Measurements from ENCODE around the gene ATXN7.

Gene ATXN7

DNA sequence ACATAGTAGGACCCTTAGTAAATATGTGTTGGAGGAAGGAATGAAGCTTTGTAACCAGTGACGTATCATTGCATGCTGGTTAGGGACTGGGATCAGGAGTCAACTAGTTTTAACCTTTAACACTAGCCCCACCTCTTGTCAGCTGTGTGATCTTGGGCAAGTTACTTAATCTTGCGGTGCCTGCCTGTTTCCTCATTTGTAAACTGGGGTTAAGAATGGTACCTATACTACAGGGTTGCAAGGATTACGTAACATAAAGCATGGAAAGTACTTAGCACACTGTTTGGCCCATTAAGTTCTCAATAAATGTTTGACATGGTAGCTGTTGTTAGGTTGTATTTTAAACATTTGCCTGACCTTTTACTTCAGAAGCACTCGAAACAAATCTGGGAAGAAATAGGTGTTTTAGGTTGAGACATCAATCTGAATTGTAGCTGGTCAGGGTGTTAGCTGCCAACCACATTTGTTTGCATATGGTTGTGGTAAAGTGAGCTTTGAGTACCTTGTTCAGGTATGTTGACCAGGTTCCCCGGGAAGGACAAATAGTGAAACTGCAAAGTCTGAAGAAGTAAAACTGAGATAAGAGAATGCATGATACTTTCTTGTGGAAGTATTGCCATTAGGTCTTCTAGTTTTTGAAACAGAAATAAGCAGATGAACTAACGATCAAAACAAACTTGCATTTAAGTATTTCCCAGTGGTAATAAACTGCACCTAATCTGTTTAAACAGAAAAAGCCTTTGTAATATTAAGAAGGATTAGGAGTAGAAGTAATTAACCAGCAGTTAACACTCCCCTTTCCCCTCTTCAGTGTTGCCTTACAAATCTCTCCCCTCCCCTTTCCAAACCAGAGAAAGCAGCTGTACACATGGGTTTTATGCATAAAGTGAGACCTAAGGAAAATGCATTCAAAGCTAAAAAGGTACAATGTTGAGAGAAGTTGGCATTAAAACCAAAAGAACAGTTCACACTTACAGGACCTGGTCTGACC, 74.3 kb downstream of the ATXN7 start:
- CTCF ChIA-PET, result interaction anchor here (0.6 to 1.9 kb wide), 5 partner anchors 13 to 75 kb away, joined by 3 to 4 read pairs (median 4); no protein-coding TSS in a partner anchor
- POLR2A ChIA-PET, result interaction anchor here (0.9 kb wide), 1 partner anchor 9 kb away, joined by 3 read pairs; no protein-coding TSS in a partner anchor
- no peak for TF ChIP-seq CTCF (IDR thresholded peaks at IDR 0.05; ENCODE audit: insufficient read depth, low read length, missing control alignments)
- no peak overlapping the region for H3K4me3 ChIP-seq (ENCODE audit: low read depth, low read length)
- no peak for DNase-seq (ENCODE audit: low read depth, low spot score)

DNA sequence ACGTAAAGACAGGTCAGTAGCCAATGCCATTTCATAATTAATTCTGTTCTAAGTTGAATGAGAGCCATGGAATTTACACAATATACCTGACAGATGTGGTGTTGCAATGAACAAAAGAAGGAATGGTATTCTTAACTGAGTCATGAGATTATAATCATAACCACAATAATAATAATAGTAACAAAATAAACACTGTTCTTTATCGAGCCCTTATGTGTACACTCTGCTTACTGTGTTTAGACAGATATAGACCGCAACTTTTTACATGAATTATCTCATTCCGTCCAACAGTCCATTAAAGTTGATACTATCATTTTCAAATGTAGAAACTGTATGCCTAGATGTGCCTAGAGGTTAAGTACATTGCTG, 76.7 kb downstream of the ATXN7 start:
- no peak for TF ChIP-seq CTCF (IDR thresholded peaks at IDR 0.05; ENCODE audit: insufficient read depth, low read length, missing control alignments)
- CTCF ChIA-PET, result interaction anchor here (0.9 to 2.2 kb wide), 4 partner anchors 9 to 36 kb away, joined by 3 to 8 read pairs (median 4); no protein-coding TSS in a partner anchor
- POLR2A ChIA-PET, result no interaction called here
- H3K4me3 ChIP-seq (ENCODE audit: low read depth, low read length), result no peak overlapping the region
- no peak for DNase-seq (ENCODE audit: low read depth, low spot score)

DNA sequence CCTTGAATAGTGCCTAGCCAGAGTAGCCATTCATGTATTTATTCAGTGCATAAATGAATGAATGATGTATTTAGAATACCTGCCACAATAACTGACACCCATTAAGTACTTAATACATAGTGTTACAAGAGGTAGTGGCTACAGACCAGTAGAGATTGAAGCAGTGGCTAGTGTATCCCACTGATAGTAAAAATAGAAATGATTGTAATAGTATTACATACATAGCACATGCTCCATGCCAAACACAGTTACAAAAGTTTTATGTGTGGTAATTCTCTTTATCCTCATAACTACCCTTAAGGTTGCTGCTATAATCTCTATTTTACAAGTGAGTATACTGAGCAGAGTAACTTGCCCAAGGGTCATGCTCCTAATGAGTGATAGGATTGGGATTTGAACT, 78.9 kb downstream of the ATXN7 start:
- no peak overlapping the region for H3K4me3 ChIP-seq (ENCODE audit: low read depth, low read length)
- POLR2A ChIA-PET, result no interaction called here
- no peak for TF ChIP-seq CTCF (IDR thresholded peaks at IDR 0.05; ENCODE audit: insufficient read depth, low read length, missing control alignments)
- no peak for DNase-seq (ENCODE audit: low read depth, low spot score)
- CTCF ChIA-PET, result no interaction called here

DNA sequence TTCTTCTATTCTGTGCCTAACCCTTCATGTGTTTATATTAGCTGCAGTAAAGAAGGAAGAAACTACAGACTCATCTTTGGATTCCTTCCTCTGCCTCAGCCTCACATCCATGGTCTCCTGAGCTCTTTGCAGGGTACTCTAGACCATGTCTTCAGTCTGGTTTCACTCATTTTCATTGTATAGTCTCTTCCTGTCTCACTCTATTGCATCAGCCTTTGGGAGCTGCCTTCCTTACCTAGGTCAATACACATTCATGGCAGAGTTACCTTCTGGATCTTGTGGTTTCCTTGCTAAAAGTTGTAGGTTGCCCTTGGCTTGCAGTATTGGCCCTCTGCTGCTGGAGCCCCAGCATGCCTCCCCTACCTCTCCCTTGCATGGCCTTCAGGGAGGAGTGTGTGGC, 80.0 kb downstream of the ATXN7 start:
- H3K4me3 ChIP-seq (ENCODE audit: low read depth, low read length), result no peak overlapping the region
- CTCF ChIA-PET, result interaction anchor here (1.4 to 6.9 kb wide), 3 partner anchors 18 to 80 kb away, joined by 3 to 39 read pairs (median 6); partner anchors contain the start of gene PSMD6
- POLR2A ChIA-PET, result no interaction called here
- no peak for DNase-seq (ENCODE audit: low read depth, low spot score)
- no peak for TF ChIP-seq CTCF (IDR thresholded peaks at IDR 0.05; ENCODE audit: insufficient read depth, low read length, missing control alignments)

DNA sequence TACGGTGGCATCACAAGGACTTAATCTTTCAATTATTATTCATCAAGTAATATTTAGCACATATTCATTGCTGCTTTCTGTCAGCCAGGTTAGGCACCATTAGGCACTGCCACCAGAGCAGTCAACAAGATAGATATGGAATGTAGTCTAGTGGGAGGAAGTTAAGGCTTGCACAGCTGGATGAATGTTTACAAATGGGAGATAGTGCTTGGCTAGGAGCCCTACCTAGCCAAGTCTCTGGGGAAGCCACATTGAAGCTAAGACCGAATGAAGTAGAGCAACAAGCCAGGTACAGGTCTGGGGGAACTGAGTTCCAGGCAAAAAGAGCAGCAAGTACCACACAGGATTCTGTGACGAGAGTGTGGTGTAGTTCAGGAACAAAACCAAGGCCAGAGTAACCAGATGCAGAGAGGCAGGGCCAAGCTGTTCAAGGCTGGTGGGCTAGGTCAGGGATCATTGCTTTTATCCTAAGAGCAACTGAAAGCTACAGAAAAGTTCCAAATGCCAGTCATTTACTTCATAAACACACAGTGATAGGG, 82.0 kb downstream of the ATXN7 start:
- no peak for TF ChIP-seq CTCF (IDR thresholded peaks at IDR 0.05; ENCODE audit: insufficient read depth, low read length, missing control alignments)
- DNase-seq (ENCODE audit: low read depth, low spot score), result no peak
- ChIA-PET CTCF (interaction anchor here (6.9 kb wide), 1 partner anchor 16 kb away, joined by 39 read pairs; no protein-coding TSS in a partner anchor), POLR2A (no interaction called here)
- no peak overlapping the region for H3K4me3 ChIP-seq (ENCODE audit: low read depth, low read length)

- POLR2A ChIA-PET, result interaction anchor here (0.9 kb wide), 1 partner anchor 9 kb away, joined by 3 read pairs; no protein-coding TSS in a partner anchor
- no peak for DNase-seq (ENCODE audit: low read depth, low spot score)
- H3K4me3 ChIP-seq (ENCODE audit: low read depth, low read length), result no peak overlapping the region
- no peak for TF ChIP-seq CTCF (IDR thresholded peaks at IDR 0.05; ENCODE audit: insufficient read depth, low read length, missing control alignments)
- CTCF ChIA-PET, result interaction anchor here (0.8 to 6.9 kb wide), 2 partner anchors 15 to 46 kb away, joined by 3 to 39 read pairs; no protein-coding TSS in a partner anchor
Measured at GRCh38 chr3:63946753-63947152, 83.1 kb downstream of the ATXN7 start.

All from AG04449 (cell line).